Endometrium (tissue), 2 donors: Measurements from ENCODE around the gene GLUD1.
"Not testable (repeated sequence)": the region's sequence is repeated elsewhere in the genome, so short reads cannot be mapped to it uniquely, and the experiment has no call there.

Experiments
- FAIRE-seq: peaks from 2 replicates; lab custom pipeline; 2012; peaks lifted over from hg19 to GRCh38; lab: Jason Lieb, UNC
- donor health status: control.
- donor health status: control.

GLUD1 gene

GRCh38 chr10:87089746-87090145 lies 4.9 kb downstream of the GLUD1 start:
- no peak for FAIRE-seq

- no peak for FAIRE-seq
Observed at GRCh38 chr10:87085537-87085936, 9.1 kb downstream of the GLUD1 start.

- peak; percentile 86 for FAIRE-seq
Observed at GRCh38 chr10:87084291-87084782, 10.3 kb downstream of the GLUD1 start.

GRCh38 chr10:87083576-87084290 lies 10.9 kb downstream of the GLUD1 start:
- not testable (repeated sequence) for FAIRE-seq

- not testable (repeated sequence) for FAIRE-seq
Observed at GRCh38 chr10:87082219-87082618, 12.4 kb downstream of the GLUD1 start.

GRCh38 chr10:87081574-87081973 lies 13.1 kb downstream of the GLUD1 start:
- not testable (repeated sequence) for FAIRE-seq

- FAIRE-seq: not testable (repeated sequence)
Observed at GRCh38 chr10:87080621-87081020, 14.0 kb downstream of the GLUD1 start.

GRCh38 chr10:87079106-87079836 lies 15.4 kb downstream of the GLUD1 start:
- no peak for FAIRE-seq

- FAIRE-seq: not testable (repeated sequence)
Observed at GRCh38 chr10:87076421-87076820, 18.2 kb downstream of the GLUD1 start.

- FAIRE-seq: no peak
Observed at GRCh38 chr10:87072449-87072848, 22.2 kb downstream of the GLUD1 start.

GRCh38 chr10:87068281-87068680 lies 26.4 kb downstream of the GLUD1 start:
- no peak for FAIRE-seq

GRCh38 chr10:87066865-87067264 lies 27.8 kb downstream of the GLUD1 start:
- FAIRE-seq: no peak

- no peak for FAIRE-seq
Observed at GRCh38 chr10:87066178-87066577, 28.5 kb downstream of the GLUD1 start.

GRCh38 chr10:87064651-87065050 lies 30.0 kb downstream of the GLUD1 start:
- FAIRE-seq: no peak

GRCh38 chr10:87060280-87060928 lies 34.2 kb downstream of the GLUD1 start:
- FAIRE-seq: no peak

- FAIRE-seq: no peak
Observed at GRCh38 chr10:87059401-87059800, 35.2 kb downstream of the GLUD1 start.

- FAIRE-seq: no peak
Observed at GRCh38 chr10:87058171-87058570, 36.5 kb downstream of the GLUD1 start.

- no peak for FAIRE-seq
Observed at GRCh38 chr10:87054373-87055295, 40.0 kb downstream of the GLUD1 start.

- no peak for FAIRE-seq
Observed at GRCh38 chr10:87053577-87054181, 41.0 kb downstream of the GLUD1 start.

GRCh38 chr10:87053111-87053510 lies 41.5 kb downstream of the GLUD1 start:
- FAIRE-seq: no peak

GRCh38 chr10:87045434-87045938 lies 49.2 kb downstream of the GLUD1 start:
- no peak for FAIRE-seq
